ENCODE measurements around the gene PGBD5.
A peak's percentile ranks its signal among the peaks of the same experiment; 100 is the strongest.

PGBD5 gene

GRCh38 chr1:230271300-230272035, 154.7 kb downstream of the PGBD5 start:
- no peak for TF ChIP-seq CTCF (IDR thresholded peaks at IDR 0.05; ENCODE audit: insufficient read depth, low read length, missing control alignments)
- CTCF ChIA-PET, result interaction anchor here (1.2 to 1.5 kb wide), 3 partner anchors 12 to 609 kb away, joined by 3 to 5 read pairs (median 5); no protein-coding TSS in a partner anchor
- DNase-seq (ENCODE audit: low read depth, low spot score), result no peak
- no peak overlapping the region for H3K4me3 ChIP-seq (ENCODE audit: low read depth, low read length)
- POLR2A ChIA-PET, result no interaction called here

GRCh38 chr1:230270559-230271281, 155.4 kb downstream of the PGBD5 start:
- no peak overlapping the region for H3K4me3 ChIP-seq (ENCODE audit: low read depth, low read length)
- no peak for DNase-seq (ENCODE audit: low read depth, low spot score)
- no peak for TF ChIP-seq CTCF (IDR thresholded peaks at IDR 0.05; ENCODE audit: insufficient read depth, low read length, missing control alignments)
- ChIA-PET CTCF (interaction anchor here (0.8 to 1.9 kb wide), 8 partner anchors 12 to 610 kb away, joined by 3 to 10 read pairs (median 3); no protein-coding TSS in a partner anchor), POLR2A (no interaction called here)

- no peak for TF ChIP-seq CTCF (IDR thresholded peaks at IDR 0.05; ENCODE audit: insufficient read depth, low read length, missing control alignments)
- ChIA-PET POLR2A (interaction anchor here (0.5 kb wide), 1 partner anchor 23 kb away, joined by 3 read pairs; no protein-coding TSS in a partner anchor), CTCF (interaction anchor here (0.8 to 1.9 kb wide), 9 partner anchors 11 to 609 kb away, joined by 3 to 10 read pairs (median 3); no protein-coding TSS in a partner anchor)
- no peak for DNase-seq (ENCODE audit: low read depth, low spot score)
- H3K4me3 ChIP-seq (ENCODE audit: low read depth, low read length), result no peak overlapping the region
Measured at GRCh38 chr1:230270185-230270558, 156.0 kb downstream of the PGBD5 start.

- H3K4me3 ChIP-seq (ENCODE audit: low read depth, low read length), result no peak overlapping the region
- ChIA-PET CTCF (interaction anchor here (0.6 to 1.5 kb wide), 8 partner anchors 9 to 668 kb away, joined by 3 to 7 read pairs (median 4); no protein-coding TSS in a partner anchor), POLR2A (interaction anchor here (0.6 kb wide), 1 partner anchor 358 kb away, joined by 3 read pairs; no protein-coding TSS in a partner anchor)
- peak; percentile 21 for DNase-seq (ENCODE audit: low read depth, low spot score)
- TF ChIP-seq CTCF (IDR thresholded peaks at IDR 0.05; ENCODE audit: insufficient read depth, low read length, missing control alignments), result peak; percentile 70
Measured at GRCh38 chr1:230268371-230269170, 157.6 kb downstream of the PGBD5 start.

- ChIA-PET CTCF (interaction anchor here (1.0 to 1.5 kb wide), 7 partner anchors 10 to 609 kb away, joined by 3 to 7 read pairs (median 4); no protein-coding TSS in a partner anchor), POLR2A (no interaction called here)
- TF ChIP-seq CTCF (IDR thresholded peaks at IDR 0.05; ENCODE audit: insufficient read depth, low read length, missing control alignments), result no peak
- H3K4me3 ChIP-seq (ENCODE audit: low read depth, low read length), result no peak overlapping the region
- no peak for DNase-seq (ENCODE audit: low read depth, low spot score)
Measured at GRCh38 chr1:230267338-230268065, 158.6 kb downstream of the PGBD5 start.
